Gastrocnemius medialis (tissue), 4 donors: ENCODE results near the gene SPTBN5.

Experiments
- POLR2A ChIP-seq, 2 donors: fragments of 450-650 bp; IDR thresholded peaks; one replicate each; pipeline ENCODE4 v1.6.1; 2017; ENCODE audit warnings: antibody characterized with exemption in 2 of 2, mild to moderate bottlenecking in 2 of 2, moderate library complexity in 2 of 2
- TF ChIP-seq, protein P1 (sequence below), 5 experiments: fragments of 450-650 bp in 3 of 5; fragments of 200-600 bp in 2 of 5; sonication (generic) in 2 of 5; IDR thresholded peaks in 4 of 5; conservative IDR thresholded peaks in 1 of 5; 1 replicate in 4 of 5; 2 replicates in 1 of 5; pipeline ENCODE4 v1.5.1; 2016 to 2019; ENCODE audit warnings: antibody characterized with exemption in 5 of 5, mild to moderate bottlenecking in 3 of 5, moderate library complexity in 3 of 5

DNA sequence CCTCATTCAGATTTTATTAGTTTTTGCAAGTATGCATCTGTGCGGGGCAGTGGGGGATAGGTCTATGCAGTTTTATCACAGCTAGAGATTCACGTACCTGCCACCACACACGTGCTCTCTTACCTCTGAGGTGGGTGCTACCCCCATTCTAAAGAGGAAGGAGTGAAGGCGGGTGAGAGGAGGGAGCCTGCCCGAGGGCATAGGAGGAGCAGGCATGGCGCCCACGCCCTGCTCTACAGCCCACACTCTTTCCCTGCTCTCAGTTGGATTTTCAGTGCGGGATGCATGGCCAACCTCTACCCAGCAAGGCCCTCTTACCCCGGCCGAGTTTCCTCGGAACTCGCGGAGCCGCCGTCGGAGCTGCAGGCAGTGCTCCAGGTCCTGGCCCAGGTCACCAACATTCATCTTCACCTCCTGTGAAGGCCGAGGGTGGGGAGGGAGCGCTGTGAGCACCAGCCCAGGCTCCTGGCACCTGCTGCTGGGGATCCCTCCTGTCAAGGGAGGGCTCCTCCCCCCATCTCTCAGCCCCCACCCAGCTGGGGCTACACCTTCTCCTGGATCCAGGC, 28.3 kb downstream of the SPTBN5 start:
- no peak for TF ChIP-seq POLR2A (IDR thresholded peaks at IDR 0.05)
- TF ChIP-seq, protein P1, sequence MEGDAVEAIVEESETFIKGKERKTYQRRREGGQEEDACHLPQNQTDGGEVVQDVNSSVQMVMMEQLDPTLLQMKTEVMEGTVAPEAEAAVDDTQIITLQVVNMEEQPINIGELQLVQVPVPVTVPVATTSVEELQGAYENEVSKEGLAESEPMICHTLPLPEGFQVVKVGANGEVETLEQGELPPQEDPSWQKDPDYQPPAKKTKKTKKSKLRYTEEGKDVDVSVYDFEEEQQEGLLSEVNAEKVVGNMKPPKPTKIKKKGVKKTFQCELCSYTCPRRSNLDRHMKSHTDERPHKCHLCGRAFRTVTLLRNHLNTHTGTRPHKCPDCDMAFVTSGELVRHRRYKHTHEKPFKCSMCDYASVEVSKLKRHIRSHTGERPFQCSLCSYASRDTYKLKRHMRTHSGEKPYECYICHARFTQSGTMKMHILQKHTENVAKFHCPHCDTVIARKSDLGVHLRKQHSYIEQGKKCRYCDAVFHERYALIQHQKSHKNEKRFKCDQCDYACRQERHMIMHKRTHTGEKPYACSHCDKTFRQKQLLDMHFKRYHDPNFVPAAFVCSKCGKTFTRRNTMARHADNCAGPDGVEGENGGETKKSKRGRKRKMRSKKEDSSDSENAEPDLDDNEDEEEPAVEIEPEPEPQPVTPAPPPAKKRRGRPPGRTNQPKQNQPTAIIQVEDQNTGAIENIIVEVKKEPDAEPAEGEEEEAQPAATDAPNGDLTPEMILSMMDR (IDR thresholded peaks at IDR 0.05 in 4 of 5, conservative IDR thresholded peaks at IDR 0.05 in 1 of 5) = no peak
